ENCODE results near the gene LAMC3.

LAMC3 gene

GRCh38 chr9:131008909-131009618, at the start of gene LAMC3:
Gene LAMC3 (plus strand): TSS chr9:131009174. CDS start chr9:131009215, 41 bp downstream.
- no peak for FAIRE-seq

GRCh38 chr9:130959809-130960334, 49.1 kb upstream of the LAMC3 start:
- no peak for FAIRE-seq

- no peak for FAIRE-seq
Measured at GRCh38 chr9:130960522-130961378, 48.2 kb upstream of the LAMC3 start.

- no peak for FAIRE-seq
Measured at GRCh38 chr9:130961511-130962300, 47.3 kb upstream of the LAMC3 start.

GRCh38 chr9:130962418-130963316, 46.3 kb upstream of the LAMC3 start:
- FAIRE-seq: no peak

- no peak for FAIRE-seq
Measured at GRCh38 chr9:130963337-130963908, 45.6 kb upstream of the LAMC3 start.

GRCh38 chr9:130963916-130964315, 45.1 kb upstream of the LAMC3 start:
- no peak for FAIRE-seq

- no peak for FAIRE-seq
Measured at GRCh38 chr9:130965680-130966079, 43.3 kb upstream of the LAMC3 start.

- no peak for FAIRE-seq
Measured at GRCh38 chr9:130970052-130970451, 38.9 kb upstream of the LAMC3 start.

- FAIRE-seq: no peak
Measured at GRCh38 chr9:130970855-130971254, 38.1 kb upstream of the LAMC3 start.

- no peak for FAIRE-seq
Measured at GRCh38 chr9:130971294-130971849, 37.6 kb upstream of the LAMC3 start.

GRCh38 chr9:130972277-130972956, 36.6 kb upstream of the LAMC3 start:
- FAIRE-seq: no peak

GRCh38 chr9:130972957-130973685, 35.9 kb upstream of the LAMC3 start:
- FAIRE-seq: no peak

GRCh38 chr9:130973686-130974281, 35.2 kb upstream of the LAMC3 start:
- FAIRE-seq: no peak

GRCh38 chr9:130974697-130975096, 34.3 kb upstream of the LAMC3 start:
- FAIRE-seq: no peak

- FAIRE-seq: no peak
Measured at GRCh38 chr9:130975156-130975555, 33.8 kb upstream of the LAMC3 start.

GRCh38 chr9:130975932-130976841, 32.8 kb upstream of the LAMC3 start:
- FAIRE-seq: no peak

GRCh38 chr9:130977811-130978221, 31.2 kb upstream of the LAMC3 start:
- FAIRE-seq: no peak

Measured in A204.1 (cell line).